ENCODE results near the gene ITPKB.

GRCh38 chr1:226716577-226716976 is 22.5 kb downstream of the ITPKB start:
- TF ChIP-seq, protein P1, sequence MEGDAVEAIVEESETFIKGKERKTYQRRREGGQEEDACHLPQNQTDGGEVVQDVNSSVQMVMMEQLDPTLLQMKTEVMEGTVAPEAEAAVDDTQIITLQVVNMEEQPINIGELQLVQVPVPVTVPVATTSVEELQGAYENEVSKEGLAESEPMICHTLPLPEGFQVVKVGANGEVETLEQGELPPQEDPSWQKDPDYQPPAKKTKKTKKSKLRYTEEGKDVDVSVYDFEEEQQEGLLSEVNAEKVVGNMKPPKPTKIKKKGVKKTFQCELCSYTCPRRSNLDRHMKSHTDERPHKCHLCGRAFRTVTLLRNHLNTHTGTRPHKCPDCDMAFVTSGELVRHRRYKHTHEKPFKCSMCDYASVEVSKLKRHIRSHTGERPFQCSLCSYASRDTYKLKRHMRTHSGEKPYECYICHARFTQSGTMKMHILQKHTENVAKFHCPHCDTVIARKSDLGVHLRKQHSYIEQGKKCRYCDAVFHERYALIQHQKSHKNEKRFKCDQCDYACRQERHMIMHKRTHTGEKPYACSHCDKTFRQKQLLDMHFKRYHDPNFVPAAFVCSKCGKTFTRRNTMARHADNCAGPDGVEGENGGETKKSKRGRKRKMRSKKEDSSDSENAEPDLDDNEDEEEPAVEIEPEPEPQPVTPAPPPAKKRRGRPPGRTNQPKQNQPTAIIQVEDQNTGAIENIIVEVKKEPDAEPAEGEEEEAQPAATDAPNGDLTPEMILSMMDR (IDR thresholded peaks at IDR 0.05) = no peak
- no peak for TF ChIP-seq POLR2A (IDR thresholded peaks at IDR 0.05)
